ENCODE data around the gene TRPM3. TPM values are rescaled to one million over a fixed set of nuclear protein-coding genes. Genes with fewer than 3 reads are reported as not detected.

The TRPM3 gene
- total RNA-seq, 1 donor from 2014 or later, result 0.15 TPM

DNA sequence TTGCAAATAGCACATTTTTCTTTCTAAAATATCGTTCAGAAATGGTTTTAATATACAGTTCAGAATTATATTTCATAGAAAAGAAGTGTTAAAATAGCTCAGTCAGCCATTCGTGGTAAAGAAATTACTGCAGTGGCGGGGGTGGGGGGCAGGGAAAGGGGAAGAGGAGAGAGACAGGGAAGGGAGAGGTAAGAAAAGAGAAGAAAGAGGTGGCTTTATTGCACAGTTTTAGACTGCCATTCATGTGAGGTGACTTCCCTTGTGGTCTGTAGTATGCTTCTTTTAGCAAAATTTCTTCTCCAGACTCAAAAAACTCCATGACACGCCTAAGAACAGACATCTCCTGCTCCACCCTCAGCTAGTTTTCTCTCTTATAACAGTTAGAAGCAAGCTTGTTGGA is 259.6 kb downstream of the TRPM3 start:
- TF ChIP-seq, protein P1, sequence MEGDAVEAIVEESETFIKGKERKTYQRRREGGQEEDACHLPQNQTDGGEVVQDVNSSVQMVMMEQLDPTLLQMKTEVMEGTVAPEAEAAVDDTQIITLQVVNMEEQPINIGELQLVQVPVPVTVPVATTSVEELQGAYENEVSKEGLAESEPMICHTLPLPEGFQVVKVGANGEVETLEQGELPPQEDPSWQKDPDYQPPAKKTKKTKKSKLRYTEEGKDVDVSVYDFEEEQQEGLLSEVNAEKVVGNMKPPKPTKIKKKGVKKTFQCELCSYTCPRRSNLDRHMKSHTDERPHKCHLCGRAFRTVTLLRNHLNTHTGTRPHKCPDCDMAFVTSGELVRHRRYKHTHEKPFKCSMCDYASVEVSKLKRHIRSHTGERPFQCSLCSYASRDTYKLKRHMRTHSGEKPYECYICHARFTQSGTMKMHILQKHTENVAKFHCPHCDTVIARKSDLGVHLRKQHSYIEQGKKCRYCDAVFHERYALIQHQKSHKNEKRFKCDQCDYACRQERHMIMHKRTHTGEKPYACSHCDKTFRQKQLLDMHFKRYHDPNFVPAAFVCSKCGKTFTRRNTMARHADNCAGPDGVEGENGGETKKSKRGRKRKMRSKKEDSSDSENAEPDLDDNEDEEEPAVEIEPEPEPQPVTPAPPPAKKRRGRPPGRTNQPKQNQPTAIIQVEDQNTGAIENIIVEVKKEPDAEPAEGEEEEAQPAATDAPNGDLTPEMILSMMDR (IDR thresholded peaks at IDR 0.05), result no peak
- ATAC-seq, result no peak
- Histone ChIP-seq H3K27ac (no peak overlapping the region), H3K36me3 (no peaks in the 10 kb centered on the region), H3K4me3 (no peak overlapping the region), H3K4me1 (no peaks in the 10 kb centered on the region), H3K27me3 (ENCODE audit: low read depth) (no peaks in the 10 kb centered on the region), H3K9me3 (no peaks in the 10 kb centered on the region)
- no peak for DNase-seq
- intact Hi-C loops (cut with DNase I), result no loop called here

DNA sequence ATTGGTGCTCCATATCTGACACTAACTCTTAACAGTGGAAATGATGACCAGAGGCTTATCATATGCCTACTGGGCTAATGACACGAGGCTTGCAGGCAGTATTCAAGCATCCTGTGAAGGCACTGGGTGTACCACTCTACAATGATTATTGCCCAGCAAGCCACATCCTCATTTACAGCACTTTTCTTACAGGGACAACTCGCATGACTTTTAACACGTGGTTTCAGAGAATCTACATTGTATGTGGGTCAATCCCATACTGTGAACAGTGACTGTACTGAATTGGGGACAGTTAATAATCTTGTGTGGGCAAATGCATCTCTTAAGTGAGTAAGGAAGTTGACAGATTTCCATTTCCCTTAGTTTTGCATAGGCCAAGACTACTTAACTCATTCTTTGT is 260.0 kb downstream of the TRPM3 start:
- Histone ChIP-seq H3K4me1 (no peaks in the 10 kb centered on the region), H3K27ac (no peak overlapping the region), H3K4me3 (no peak overlapping the region), H3K36me3 (no peaks in the 10 kb centered on the region), H3K9me3 (no peaks in the 10 kb centered on the region), H3K27me3 (ENCODE audit: low read depth) (no peaks in the 10 kb centered on the region)
- DNase-seq (no peak), ATAC-seq (no peak)
- intact Hi-C loops (cut with DNase I), result no loop called here
- TF ChIP-seq, protein P1 (IDR thresholded peaks at IDR 0.05), result no peak

DNA sequence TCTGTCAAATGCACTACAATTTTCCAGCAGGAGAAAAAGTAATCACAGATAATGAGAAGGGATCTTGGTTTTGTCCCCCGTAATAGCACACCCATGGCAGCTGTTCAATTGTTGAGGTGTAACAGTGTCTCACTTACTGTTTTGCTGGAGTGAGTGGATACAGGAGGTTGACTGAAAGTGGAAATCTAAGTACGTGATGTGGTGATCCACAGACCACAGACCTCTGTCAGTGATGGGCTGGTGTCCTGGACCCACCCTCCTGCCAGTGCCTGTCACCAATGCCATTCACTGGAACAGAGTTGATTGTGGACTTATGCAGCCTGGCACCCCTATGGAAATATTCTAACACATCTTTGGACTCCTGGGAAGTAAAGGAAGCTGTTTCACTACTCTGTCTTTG is 261.7 kb downstream of the TRPM3 start:
- no peak overlapping the region for H3K27ac ChIP-seq

DNA sequence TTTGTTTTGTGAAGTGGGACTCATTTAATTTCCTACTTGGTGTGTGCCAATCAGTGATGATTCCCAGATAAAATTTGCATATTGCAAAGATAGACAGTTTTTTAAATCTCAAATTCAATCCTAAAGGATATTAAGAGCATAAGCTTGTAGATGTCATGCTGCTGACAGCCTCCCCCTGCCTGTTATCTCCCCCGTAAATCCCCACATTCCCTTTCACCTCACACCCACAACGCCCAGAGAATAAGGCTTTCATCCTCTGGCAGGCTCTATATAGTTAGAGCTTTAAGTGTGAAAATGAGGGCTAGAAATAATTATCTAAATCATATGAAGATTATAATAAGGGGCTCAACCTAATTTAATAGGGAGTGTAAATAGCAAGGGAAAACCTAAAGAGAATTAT is 265.0 kb downstream of the TRPM3 start:
- H3K4me3 ChIP-seq, result no peak overlapping the region
- no peaks in the 10 kb centered on the region for H3K9me3 ChIP-seq
- H3K4me1 ChIP-seq, result no peaks in the 10 kb centered on the region
- no peaks in the 10 kb centered on the region for H3K27me3 ChIP-seq (ENCODE audit: low read depth)
- H3K36me3 ChIP-seq, result no peaks in the 10 kb centered on the region
- TF ChIP-seq, protein P1 (IDR thresholded peaks at IDR 0.05), result no peak
- DNase-seq, result no peak
- intact Hi-C loops (cut with DNase I), result no loop called here
- no peak overlapping the region for H3K27ac ChIP-seq
- no peak for ATAC-seq

More for the DNA sequence above, 261.7 kb downstream of the TRPM3 start:
- Histone ChIP-seq H3K4me1 (no peaks in the 10 kb centered on the region), H3K36me3 (no peaks in the 10 kb centered on the region), H3K9me3 (no peaks in the 10 kb centered on the region), H3K27me3 (ENCODE audit: low read depth) (no peaks in the 10 kb centered on the region), H3K4me3 (no peak overlapping the region)
- DNase-seq (no peak), ATAC-seq (no peak)
- intact Hi-C loops (cut with DNase I), result no loop called here
- TF ChIP-seq, protein P1 (IDR thresholded peaks at IDR 0.05), result no peak

DNA sequence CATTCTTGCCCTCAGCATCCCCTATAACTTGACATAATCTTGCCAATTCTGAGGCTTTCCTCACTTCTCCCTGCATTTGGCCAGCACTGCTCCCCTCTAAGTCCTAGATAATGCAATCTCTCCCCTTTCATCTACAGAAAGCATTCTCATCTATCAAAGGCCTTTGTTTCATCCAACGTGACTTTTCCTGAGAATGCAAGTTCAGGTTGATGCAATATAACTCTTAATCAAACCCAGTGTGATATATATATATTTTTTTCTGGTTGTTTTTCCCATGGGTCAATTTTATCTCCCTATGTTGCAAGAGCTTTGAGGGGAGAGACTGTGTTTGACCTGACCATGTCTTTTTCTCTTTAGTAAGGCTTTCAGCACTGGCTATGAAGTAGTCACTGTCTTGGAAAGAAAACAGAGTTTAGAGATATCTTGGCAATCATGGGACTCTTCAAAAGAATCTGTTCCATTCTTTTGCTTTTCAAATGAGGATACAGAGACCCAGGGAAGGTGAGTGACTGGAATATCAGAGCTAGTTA is 268.6 kb downstream of the TRPM3 start:
- no peak overlapping the region for H3K4me3 ChIP-seq
- no peaks in the 10 kb centered on the region for H3K9me3 ChIP-seq
- no peak overlapping the region for H3K27ac ChIP-seq
- DNase-seq (no peak), ATAC-seq (no peak)
- intact Hi-C loops (cut with DNase I), result no loop called here
- TF ChIP-seq, protein P1 (IDR thresholded peaks at IDR 0.05), result no peak
- H3K27me3 ChIP-seq (ENCODE audit: low read depth), result no peaks in the 10 kb centered on the region
- H3K36me3 ChIP-seq, result no peaks in the 10 kb centered on the region
- no peaks in the 10 kb centered on the region for H3K4me1 ChIP-seq

DNA sequence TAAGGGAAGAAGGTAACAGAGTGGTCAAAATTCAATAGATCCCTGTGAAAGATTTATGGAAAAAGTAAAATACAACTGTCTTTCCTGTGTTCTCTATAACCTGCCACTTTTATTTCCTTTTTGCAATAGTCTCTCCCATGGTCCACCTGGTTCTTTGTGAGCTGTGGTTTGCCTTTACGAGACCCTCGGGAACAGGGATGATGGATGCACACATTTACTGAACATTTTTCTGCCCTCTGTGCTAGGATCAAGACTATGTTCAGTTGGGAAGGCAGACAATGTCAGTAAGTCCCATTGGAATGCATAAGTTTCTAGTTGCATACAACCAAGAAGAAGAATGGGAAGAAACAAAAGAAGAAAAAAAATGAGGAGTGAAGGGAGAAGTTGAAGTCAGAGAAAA is 281.2 kb downstream of the TRPM3 start:
- Histone ChIP-seq H3K36me3 (no peaks in the 10 kb centered on the region), H3K9me3 (no peaks in the 10 kb centered on the region), H3K27me3 (ENCODE audit: low read depth) (no peaks in the 10 kb centered on the region), H3K4me1 (no peaks in the 10 kb centered on the region), H3K4me3 (no peak overlapping the region), H3K27ac (no peak overlapping the region)
- no peak for DNase-seq
- TF ChIP-seq, protein P1 (IDR thresholded peaks at IDR 0.05), result no peak
- no peak for ATAC-seq
- intact Hi-C loops (cut with DNase I), result no loop called here
